Ureter (tissue), 1 donor: ENCODE data around the gene SPRYD4. TPM values are rescaled to one million over a fixed set of nuclear protein-coding genes. Genes with fewer than 3 reads are reported as not detected.

ENCODE experiments used
- DNase-seq: peaks from one replicate; pipeline ENCODE4 v3.0.0-alpha.2; 2020; ENCODE audit warnings: low spot score
- total RNA-seq: library from RNA; stranded (reverse); gene quantifications from one replicate; pipeline ENCODE4 v1.2.4, GENCODE V29; 2023
- donor health status: DM: yes; HTN: yes; CAD: no.

The SPRYD4 gene
- total RNA-seq, 1 donor from 2014 or later = 6.8 TPM

DNA sequence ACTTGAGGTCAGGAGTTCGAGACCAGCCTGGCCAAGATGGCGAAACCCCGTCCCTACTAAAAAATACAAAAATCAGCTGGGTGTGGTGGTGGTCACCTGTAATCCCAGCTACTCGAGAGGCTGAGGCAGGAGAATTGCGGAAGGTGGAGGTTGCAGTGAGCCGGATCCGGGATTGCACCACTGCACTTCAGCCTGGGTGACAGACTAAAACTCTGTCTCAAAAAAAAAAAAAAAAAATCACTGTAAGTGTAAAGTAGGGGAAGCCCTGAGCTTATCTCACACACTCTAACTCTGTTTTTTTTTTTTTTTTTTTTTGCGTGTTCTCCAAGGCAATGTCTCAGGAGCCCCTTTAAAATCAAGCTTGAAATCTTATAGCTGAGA, 52.8 kb downstream of the SPRYD4 start:
- DNase-seq = no peak

DNA sequence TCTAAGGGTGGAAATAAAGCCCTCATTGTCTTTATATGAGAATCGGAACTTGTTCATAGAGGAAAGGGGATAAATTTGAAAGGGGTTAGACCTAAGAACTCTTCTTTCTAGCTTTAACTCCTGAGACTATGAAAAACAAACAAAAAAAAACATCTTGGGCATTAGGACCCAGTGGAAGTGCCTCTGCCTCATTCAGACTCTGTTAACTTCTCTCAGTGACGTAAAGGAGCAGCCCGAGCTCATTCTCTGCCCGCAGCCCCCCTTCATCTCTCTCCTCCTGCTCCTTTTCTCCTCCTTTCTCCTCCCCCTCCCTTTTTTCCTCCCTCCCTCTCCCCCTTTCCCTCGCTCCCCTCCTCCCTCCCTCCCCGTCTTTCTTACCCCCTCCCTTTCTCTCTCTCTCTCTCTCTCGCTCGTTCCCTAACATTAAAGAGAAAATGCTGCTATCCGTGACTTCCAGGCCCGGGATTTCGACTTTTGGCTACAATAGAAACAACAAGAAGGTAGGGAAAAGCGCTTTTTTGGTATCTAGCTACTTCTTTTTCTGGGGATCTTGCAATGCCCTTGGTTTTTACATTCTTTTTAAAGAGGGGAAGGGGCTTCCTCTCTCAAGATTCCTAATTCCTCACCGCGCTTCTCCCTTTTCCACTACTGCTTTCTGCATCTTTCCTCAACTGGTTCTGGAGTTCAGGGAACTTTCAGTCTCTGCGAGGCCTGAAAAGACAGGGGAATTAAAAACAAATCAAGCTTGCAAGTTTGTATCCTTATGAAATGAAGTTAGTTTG, 53.4 kb downstream of the SPRYD4 start, which contains the start of gene RBMS2:
RBMS2 (plus strand) TSS at position 231 of the 782 bp plus-strand sequence; CDS start at position 435, 204 bp downstream.
- DNase-seq = peak; percentile 79

DNA sequence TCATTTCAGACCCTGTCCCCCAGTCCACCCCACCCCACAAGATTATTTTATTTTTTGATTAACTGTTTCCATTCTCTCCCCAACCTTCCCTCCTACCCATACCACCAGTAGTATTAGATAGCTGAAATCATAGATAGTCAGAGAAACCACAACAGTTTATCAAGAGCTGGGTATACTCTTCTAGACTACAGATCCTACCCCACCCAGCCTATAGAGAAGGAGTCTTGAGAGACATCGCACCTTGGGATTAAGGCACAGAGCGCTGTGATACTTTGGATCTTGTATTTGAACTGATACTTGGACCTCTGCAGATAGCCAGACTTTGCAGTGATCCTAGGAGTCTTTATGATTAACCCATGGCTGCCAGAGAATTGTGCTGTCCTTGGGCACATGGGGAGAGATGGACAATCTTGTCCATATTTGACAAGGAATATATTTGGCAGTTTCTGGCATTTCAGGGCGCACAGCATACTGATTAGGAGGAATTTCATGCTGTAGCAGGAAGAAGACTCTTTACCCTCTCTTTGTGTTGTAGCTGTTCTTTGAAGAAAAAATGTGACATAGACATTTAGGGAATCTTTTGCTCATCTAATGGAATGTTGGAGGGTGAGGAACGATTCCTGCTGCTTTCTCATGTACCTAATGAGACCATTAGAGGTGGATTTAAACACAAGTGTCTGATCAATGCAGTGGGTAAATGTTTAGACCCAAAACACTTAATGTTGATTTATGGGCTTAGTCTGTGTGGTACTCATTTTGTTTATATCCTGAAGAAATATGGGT, 54.2 kb downstream of the SPRYD4 start:
- no peak for DNase-seq

DNA sequence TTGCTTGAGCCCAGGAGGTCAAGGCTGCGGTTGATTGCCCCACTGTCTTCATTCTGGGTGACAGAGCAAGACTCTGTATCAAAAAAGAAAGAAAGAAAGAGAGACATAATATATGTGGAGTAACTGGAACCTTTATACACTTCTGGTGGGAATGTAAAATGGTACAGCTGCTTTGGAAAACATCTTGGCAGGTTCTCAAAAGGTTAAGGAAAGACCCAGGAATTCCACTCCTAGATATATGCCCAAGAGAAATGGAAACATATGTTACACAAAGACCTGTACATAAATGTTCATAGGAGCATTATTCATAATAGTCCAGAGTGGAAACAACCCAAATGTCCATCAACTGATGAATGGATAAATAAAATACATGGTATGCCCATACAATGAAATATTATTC, 60.5 kb downstream of the SPRYD4 start:
- DNase-seq = no peak

Other genes with a start within 250 kb of the SPRYD4 start
- gene RNF41, start 246.7 kb upstream of the SPRYD4 start, total RNA-seq = 48.8 TPM
- 27.9 TPM for gene NABP2, start 244.2 kb upstream of the SPRYD4 start, total RNA-seq
- 0.57 TPM for gene SLC39A5, start 238.5 kb upstream of the SPRYD4 start, total RNA-seq
- gene ANKRD52, start 210.2 kb upstream of the SPRYD4 start, total RNA-seq = 43.9 TPM
- 7.6 TPM for gene COQ10A, start 201.6 kb upstream of the SPRYD4 start, total RNA-seq
- gene CS, start 168.2 kb upstream of the SPRYD4 start, total RNA-seq = 196 TPM
- gene CNPY2, start 152.6 kb upstream of the SPRYD4 start, total RNA-seq = 122 TPM
- gene PAN2, start 134.6 kb upstream of the SPRYD4 start, total RNA-seq = 103 TPM
- 0.49 TPM for gene IL23A, start 129.7 kb upstream of the SPRYD4 start, total RNA-seq
- gene STAT2, start 108.5 kb upstream of the SPRYD4 start, total RNA-seq = 158 TPM
- not detected for gene APOF, start 105.7 kb upstream of the SPRYD4 start, total RNA-seq
- gene TIMELESS, start 19.2 kb upstream of the SPRYD4 start, total RNA-seq = 11.0 TPM
- not detected for gene MIP, start 13.9 kb upstream of the SPRYD4 start, total RNA-seq
- gene GLS2, start 19.6 kb downstream of the SPRYD4 start, total RNA-seq = 4.5 TPM
- gene RBMS2, start 53.2 kb downstream of the SPRYD4 start, total RNA-seq = 49.4 TPM
- gene BAZ2A, start 161.7 kb downstream of the SPRYD4 start, total RNA-seq = 141 TPM
- gene ATP5F1B, start 177.4 kb downstream of the SPRYD4 start, total RNA-seq = 601 TPM
- 212 TPM for gene PTGES3, start 219.7 kb downstream of the SPRYD4 start, total RNA-seq